Tibial nerve (tissue), 4 donors: ENCODE data around the gene S100PBP. TPM values are rescaled to one million over a fixed set of nuclear protein-coding genes. Genes with fewer than 3 reads are reported as not detected.

Source experiments
- DNase-seq, 2 donors: peaks; one replicate each; pipeline ENCODE4 v3.0.0-alpha.2; 2019; ENCODE audit warnings: low spot score in 2 of 2
- H3K27ac ChIP-seq, 4 donors: fragments of 200-600 bp; sonication (generic) in 3 of 4; one replicate each; pipeline ENCODE4 v1.5.1; 2017 to 2019; ENCODE audit warnings: mild to moderate bottlenecking in 1 of 4
- H3K27me3 ChIP-seq, 2 donors: fragments of 200-600 bp; sonication (generic) in 1 of 2; one replicate each; pipeline versions ENCODE4 v1.5.1 to v1.6.0; 2017 to 2019
- H3K36me3 ChIP-seq, 3 donors: fragments of 200-600 bp; sonication (generic); one replicate each; pipeline ENCODE4 v1.5.1; 2018 to 2019
- H3K4me1 ChIP-seq, 4 donors: fragments of 200-600 bp; sonication (generic) in 3 of 4; one replicate each; pipeline ENCODE4 v1.5.1; 2017 to 2019
- H3K4me3 ChIP-seq, 4 donors: fragments of 200-600 bp; sonication (generic) in 3 of 4; one replicate each; pipeline ENCODE4 v1.5.1; 2017 to 2019; ENCODE audit warnings: mild to moderate bottlenecking in 1 of 4, moderate library complexity in 1 of 4
- H3K9me3 ChIP-seq, 4 donors: fragments of 200-600 bp; sonication (generic) in 3 of 4; one replicate each; pipeline ENCODE4 v1.5.1; 2017 to 2019
- EP300 ChIP-seq, 2 donors: sonication (generic); formaldehyde crosslinking; IDR thresholded peaks; one replicate each; pipeline ENCODE4 v1.6.1; 2017; ENCODE audit warnings: antibody characterized with exemption in 2 of 2, mild to moderate bottlenecking in 1 of 2
- POLR2A ChIP-seq, 2 donors: fragments of 450-650 bp; IDR thresholded peaks; one replicate each; pipeline ENCODE4 v1.6.1; 2017; ENCODE audit warnings: antibody characterized with exemption in 2 of 2, mild to moderate bottlenecking in 2 of 2, moderate library complexity in 2 of 2
- WGBS, 2 donors: methylation state at CpG; one replicate each; pipeline ENCODE4 v1.1.5; 2018; 5-methylcytosine and 5-hydroxymethylcytosine counted together
- total RNA-seq, 4 donors: library from RNA; depleted of rRNA; stranded (reverse); fragments of >200 nt; gene quantifications; one replicate each; pipeline ENCODE4 v1.1.0, GENCODE V29; 2016
- TF ChIP-seq, protein P1 (sequence below), 5 experiments: fragments of 200-600 bp in 3 of 5; fragments of 450-650 bp in 2 of 5; sonication (generic) in 3 of 5; IDR thresholded peaks; one replicate each; pipeline ENCODE4 v1.5.1; 2016 to 2019; ENCODE audit warnings: antibody characterized with exemption in 5 of 5, mild to moderate bottlenecking in 3 of 5, moderate library complexity in 2 of 5

The S100PBP gene
- total RNA-seq, 4 donors from 2014 or later = 24.0 to 55.5 (median 33.4) TPM

DNA sequence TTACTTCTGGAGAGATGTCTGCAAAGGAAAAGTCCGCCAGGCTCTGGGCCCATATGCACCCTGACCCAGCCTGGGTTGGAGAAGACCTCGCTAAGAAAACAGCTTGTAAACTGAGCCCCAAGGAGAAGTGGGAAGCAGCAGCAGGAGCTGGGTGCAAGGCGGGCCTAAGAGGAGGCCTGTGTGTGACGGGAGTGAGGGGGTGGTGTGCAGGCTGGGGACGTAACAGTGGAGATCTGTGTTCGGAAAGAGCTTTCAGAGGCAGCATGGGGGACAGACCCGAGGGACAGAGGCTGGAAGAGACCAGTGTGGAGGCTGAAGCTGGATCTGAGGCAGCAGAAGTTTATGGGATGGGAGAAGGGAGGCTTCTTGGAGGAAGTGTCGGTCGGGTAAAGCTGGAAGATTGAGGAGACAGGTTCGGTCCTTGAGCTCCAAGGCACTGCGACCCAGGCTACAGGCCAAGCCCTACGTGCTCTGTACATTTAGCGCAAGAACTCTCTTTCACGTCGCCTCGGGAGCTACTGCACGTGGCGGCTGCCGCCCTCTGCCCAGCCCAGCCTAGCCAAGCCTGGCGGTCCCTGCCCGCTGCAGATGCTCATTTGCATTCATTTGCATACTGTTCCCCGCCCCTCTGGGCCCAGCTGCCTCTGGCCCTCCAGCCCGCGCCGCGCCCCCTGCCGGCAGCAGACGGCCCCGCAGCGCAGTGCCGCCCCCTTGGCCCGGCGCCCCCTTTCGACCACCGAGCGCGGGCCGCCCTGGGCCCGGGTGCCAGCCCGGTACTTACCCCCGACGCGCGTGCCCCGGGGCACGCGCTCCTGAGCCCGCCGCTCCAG lies 75.1 kb downstream of the S100PBP start:
- H3K27ac ChIP-seq = peak overlapping the region in 1 of 4 donors; percentile 7
- DNase-seq = no peak
- TF ChIP-seq POLR2A (IDR thresholded peaks at IDR 0.05) (no peak), EP300 (IDR thresholded peaks at IDR 0.05) (no peak)
- TF ChIP-seq, protein P1, sequence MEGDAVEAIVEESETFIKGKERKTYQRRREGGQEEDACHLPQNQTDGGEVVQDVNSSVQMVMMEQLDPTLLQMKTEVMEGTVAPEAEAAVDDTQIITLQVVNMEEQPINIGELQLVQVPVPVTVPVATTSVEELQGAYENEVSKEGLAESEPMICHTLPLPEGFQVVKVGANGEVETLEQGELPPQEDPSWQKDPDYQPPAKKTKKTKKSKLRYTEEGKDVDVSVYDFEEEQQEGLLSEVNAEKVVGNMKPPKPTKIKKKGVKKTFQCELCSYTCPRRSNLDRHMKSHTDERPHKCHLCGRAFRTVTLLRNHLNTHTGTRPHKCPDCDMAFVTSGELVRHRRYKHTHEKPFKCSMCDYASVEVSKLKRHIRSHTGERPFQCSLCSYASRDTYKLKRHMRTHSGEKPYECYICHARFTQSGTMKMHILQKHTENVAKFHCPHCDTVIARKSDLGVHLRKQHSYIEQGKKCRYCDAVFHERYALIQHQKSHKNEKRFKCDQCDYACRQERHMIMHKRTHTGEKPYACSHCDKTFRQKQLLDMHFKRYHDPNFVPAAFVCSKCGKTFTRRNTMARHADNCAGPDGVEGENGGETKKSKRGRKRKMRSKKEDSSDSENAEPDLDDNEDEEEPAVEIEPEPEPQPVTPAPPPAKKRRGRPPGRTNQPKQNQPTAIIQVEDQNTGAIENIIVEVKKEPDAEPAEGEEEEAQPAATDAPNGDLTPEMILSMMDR (IDR thresholded peaks at IDR 0.05) = peak in 3 of 5 experiments; percentile 33 to 42 (median 39)
- no peaks in the 10 kb centered on the region for H3K36me3 ChIP-seq
- peaks cover 0 to 63% of the 10 kb centered on the region in 2 donors for H3K27me3 ChIP-seq
- WGBS, 2 donors = 15% methylated on average over 41 to 48 of the region's 49 CpGs
- peak overlapping the region; percentile 28 to 47 (median 39) for H3K4me3 ChIP-seq
- H3K4me1 ChIP-seq = peaks cover 0 to 15% (median 3%) of the 10 kb centered on the region in 4 donors
- H3K9me3 ChIP-seq = no peaks in the 10 kb centered on the region

DNA sequence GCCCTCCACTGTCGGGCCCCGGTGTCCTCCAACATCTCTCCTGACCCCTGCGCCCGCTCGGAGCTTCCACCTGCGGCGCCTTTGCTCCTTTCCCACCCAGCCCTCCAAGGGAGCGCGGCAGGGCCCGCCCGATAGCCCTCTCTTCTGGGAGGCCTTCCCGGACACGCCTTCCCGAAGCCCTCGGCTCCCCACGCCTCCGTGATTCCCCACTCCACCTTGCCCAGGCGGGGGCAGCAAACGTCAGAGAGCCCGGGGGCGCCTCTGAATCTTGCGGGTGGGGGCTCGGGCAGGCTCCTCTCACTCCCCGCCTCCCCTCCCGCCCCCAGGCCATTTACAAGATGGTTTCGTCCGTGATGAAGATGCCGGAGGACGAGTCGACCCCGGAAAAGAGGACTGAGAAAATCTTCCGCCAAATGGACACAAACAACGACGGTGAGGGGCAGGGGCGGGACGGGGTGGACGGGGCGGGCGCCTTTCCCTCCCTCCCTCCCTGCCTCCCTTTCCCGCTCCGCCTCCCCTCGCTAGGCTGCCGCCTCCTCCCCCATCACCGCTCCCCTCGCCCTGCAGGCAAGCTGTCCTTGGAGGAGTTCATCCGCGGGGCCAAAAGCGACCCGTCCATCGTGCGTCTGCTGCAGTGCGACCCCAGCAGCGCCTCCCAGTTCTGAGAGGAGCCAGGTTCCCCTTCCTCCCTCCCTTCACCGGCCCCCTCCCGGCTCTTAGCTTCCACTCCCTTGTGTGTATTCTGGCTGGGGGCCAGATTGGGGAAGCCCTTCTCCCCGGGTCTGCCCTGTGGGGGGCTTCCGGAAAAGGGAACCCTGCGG lies 76.0 kb downstream of the S100PBP start:
- no peak for TF ChIP-seq POLR2A (IDR thresholded peaks at IDR 0.05)
- TF ChIP-seq, protein P1 (IDR thresholded peaks at IDR 0.05) = no peak
- TF ChIP-seq EP300 (IDR thresholded peaks at IDR 0.05) = no peak
- peak overlapping the region in 1 of 4 donors; percentile 7 for H3K27ac ChIP-seq
- no peaks in the 10 kb centered on the region for H3K36me3 ChIP-seq
- H3K4me1 ChIP-seq = peaks cover 0 to 15% (median 3%) of the 10 kb centered on the region in 4 donors
- peak overlapping the region; percentile 28 to 47 (median 39) for H3K4me3 ChIP-seq
- H3K9me3 ChIP-seq = no peaks in the 10 kb centered on the region
- 1 to 2% methylated on average over 35 to 58 of the region's 58 CpGs for WGBS, 2 donors
- no peak for DNase-seq
- H3K27me3 ChIP-seq = peaks cover 0 to 54% of the 10 kb centered on the region in 2 donors

DNA sequence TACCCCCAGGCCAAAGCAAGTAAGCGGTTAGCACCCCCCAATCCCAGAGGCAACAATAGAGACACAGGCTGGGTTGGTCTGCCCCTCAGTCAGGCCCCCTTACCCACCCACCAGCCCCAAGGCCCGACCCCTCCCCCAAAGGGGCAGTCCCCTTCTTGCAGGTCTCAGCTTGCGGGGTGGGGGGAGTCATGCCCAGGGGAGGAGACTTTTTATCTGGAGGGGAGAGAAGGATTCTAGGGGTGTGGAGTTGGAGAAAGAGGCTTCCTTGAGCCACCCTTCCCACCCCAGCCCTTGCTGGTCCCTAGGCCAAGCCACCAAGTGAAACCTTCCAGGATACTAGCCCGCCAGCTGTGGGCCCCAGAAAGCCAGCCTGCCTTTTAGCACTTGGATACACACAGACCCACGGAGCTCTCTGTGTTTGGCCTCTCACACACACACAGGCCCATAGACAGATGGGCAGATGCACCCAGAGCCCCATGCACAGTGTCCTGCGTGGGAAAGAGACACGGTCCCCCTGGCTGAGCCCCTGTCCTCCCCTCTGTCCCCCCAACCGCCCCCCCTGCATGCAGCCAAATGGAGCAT lies 76.7 kb downstream of the S100PBP start:
- no peak for TF ChIP-seq POLR2A (IDR thresholded peaks at IDR 0.05)
- TF ChIP-seq EP300 (IDR thresholded peaks at IDR 0.05) = no peak
- TF ChIP-seq, protein P1 (IDR thresholded peaks at IDR 0.05) = no peak
- Histone ChIP-seq H3K9me3 (no peaks in the 10 kb centered on the region), H3K36me3 (no peaks in the 10 kb centered on the region), H3K27ac (no peak overlapping the region), H3K4me1 (peaks cover 0 to 15% (median 3%) of the 10 kb centered on the region in 4 donors), H3K27me3 (peaks cover 0 to 47% of the 10 kb centered on the region in 2 donors), H3K4me3 (peak overlapping the region in 1 of 4 donors; percentile 47)
- no peak for DNase-seq
- 60% methylated on average over 7 to 8 of the region's 8 CpGs for WGBS, 2 donors

DNA sequence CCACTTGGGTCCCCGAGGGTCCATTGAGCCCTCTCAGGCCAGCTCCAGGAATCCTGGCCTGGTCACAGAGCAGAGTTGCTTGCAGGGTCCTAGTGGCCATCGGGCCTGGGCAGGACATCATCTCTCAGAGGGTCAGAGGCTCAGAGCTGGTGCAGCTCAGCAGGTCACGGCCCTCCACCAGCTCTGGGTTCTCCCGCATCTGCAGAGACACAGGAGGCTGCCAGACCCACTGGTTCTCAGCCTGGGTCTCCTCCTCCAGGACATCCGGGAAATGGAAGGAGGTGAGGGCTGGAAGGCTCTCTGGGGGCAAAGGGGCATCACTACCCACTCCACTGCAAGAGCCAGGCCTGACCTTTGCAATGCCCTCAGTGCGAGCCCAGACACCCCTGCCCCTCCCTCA lies 77.2 kb downstream of the S100PBP start:
- Histone ChIP-seq H3K9me3 (no peaks in the 10 kb centered on the region), H3K4me1 (peaks cover 0 to 15% (median 3%) of the 10 kb centered on the region in 4 donors), H3K4me3 (no peak overlapping the region), H3K27me3 (peaks cover 0 to 44% of the 10 kb centered on the region in 2 donors), H3K27ac (no peak overlapping the region), H3K36me3 (no peaks in the 10 kb centered on the region)
- DNase-seq = no peak
- no peak for TF ChIP-seq EP300 (IDR thresholded peaks at IDR 0.05)
- TF ChIP-seq POLR2A (IDR thresholded peaks at IDR 0.05) = no peak
- WGBS, 2 donors = 58 to 75% methylated on average over 4 to 6 of the region's 6 CpGs
